HepG2 (cell line): Measurements from ENCODE around the gene EXPH5. TPM values are rescaled to one million over a fixed set of nuclear protein-coding genes. Genes with fewer than 3 reads are reported as not detected.

ENCODE experiments used
- ATAC-seq: fragments of 200-7000 bp; cut with Tn5 transposase; 3 replicates; pipeline ENCODE4 v1.9.1; 2020; ENCODE audit warnings: mild to moderate bottlenecking, moderate library complexity
- BruUV-seq: library from RNA; stranded (reverse); fragments of 400-500 nt; replicated peaks from 2 replicates; lab custom pipeline; 2021; lab: Mats Ljungman, UMichigan
- CTCF ChIA-PET: fragments of 300-600 bp; formaldehyde crosslinking; extraction: SDS; loops from one replicate; lab custom pipeline; 2021; ENCODE audit warnings: low total read pairs, inconsistent platforms, low intra/inter-chr PET ratio; lab: Yijun Ruan, JAX
- POLR2A ChIA-PET: fragments of 350-600 bp; sonication (Branson Sonifier 250); formaldehyde crosslinking; loops from one replicate; lab custom pipeline; 2020; ENCODE audit warnings: antibody characterized with exemption, inconsistent platforms; lab: Yijun Ruan, JAX
- DNase-seq: peaks from one replicate; pipeline ENCODE4 v3.0.0-alpha.2; 2015; ENCODE audit warnings: low spot score
- FAIRE-seq: peaks from 3 replicates; lab custom pipeline; 2011; peaks lifted over from hg19 to GRCh38; lab: Jason Lieb, UNC
- H2AFZ ChIP-seq: one replicate; pipeline ENCODE4 v1.6.1; 2011; ENCODE audit warnings: low read length, inconsistent platforms
- H3K27ac ChIP-seq: fragments of 300-600 bp; 3 replicates; pipeline ENCODE4 v1.8.0; 2011; ENCODE audit warnings: mixed run types, mild to moderate bottlenecking, mixed read lengths, low read length, inconsistent platforms; ENCODE audit not compliant: insufficient read depth; ENCODE audit errors: extremely low read length
- H3K27me3 ChIP-seq, 2 experiments: fragments of 200-600 bp in 1 of 2; 2 replicates in 1 of 2; 3 replicates in 1 of 2; pipeline versions ENCODE4 v1.6.0 to v1.8.0; 2011; ENCODE audit warnings: low read length in 2 of 2, mild to moderate bottlenecking in 2 of 2, moderate library complexity in 2 of 2, inconsistent platforms in 1 of 2; ENCODE audit not compliant: insufficient read depth in 2 of 2, control insufficient read depth in 1 of 2
- H3K36me3 ChIP-seq, 2 experiments: fragments of 200-600 bp in 1 of 2; replicated peaks in 1 of 2; 2 replicates in 1 of 2; 3 replicates in 1 of 2; pipeline versions ENCODE4 v1.5.1 to v1.8.0; 2011; ENCODE audit warnings: low read length in 2 of 2, inconsistent platforms in 1 of 2; ENCODE audit not compliant: insufficient read depth in 2 of 2, control insufficient read depth in 1 of 2
- H3K4me1 ChIP-seq: 2 replicates; pipeline ENCODE4 v1.5.1; 2012; ENCODE audit warnings: low read length, inconsistent platforms; ENCODE audit not compliant: insufficient read depth
- H3K4me2 ChIP-seq: 2 replicates; pipeline ENCODE4 v1.6.0; 2011; ENCODE audit warnings: low read depth, low read length, inconsistent platforms
- H3K4me3 ChIP-seq, 3 experiments: fragments of 200-600 bp in 1 of 3; sonication (generic), shearing (Covaris generic) in 1 of 3; replicated peaks in 1 of 3; 2 replicates each; pipeline ENCODE4 v1.5.1; 2011 to 2016; ENCODE audit warnings: low read length in 3 of 3, inconsistent platforms in 2 of 3, low read depth in 2 of 3, mild to moderate bottlenecking in 2 of 3, control low read depth in 1 of 3, mixed read lengths in 1 of 3; ENCODE audit not compliant: insufficient read depth in 1 of 3
- H3K79me2 ChIP-seq: one replicate; pipeline ENCODE4 v1.6.1; 2011; ENCODE audit warnings: low read length, inconsistent platforms; ENCODE audit not compliant: insufficient read depth
- H3K9ac ChIP-seq: 2 replicates; pipeline ENCODE4 v1.6.0; 2011; ENCODE audit warnings: mild to moderate bottlenecking, low read depth, low read length, inconsistent platforms; ENCODE audit not compliant: insufficient read depth
- H3K9me3 ChIP-seq: 2 replicates; pipeline ENCODE4 v1.5.1; 2012; ENCODE audit warnings: mild to moderate bottlenecking, low read length
- H4K20me1 ChIP-seq: 2 replicates; pipeline ENCODE4 v1.6.0; 2011; ENCODE audit warnings: inconsistent platforms, mild to moderate bottlenecking, low read length, moderate library complexity; ENCODE audit not compliant: insufficient read depth
- ASH2L ChIP-seq: fragments of 300-600, 200-600 bp; sonication (generic); IDR thresholded peaks from 2 replicates; pipeline ENCODE4 v1.7.0; 2017; ENCODE audit warnings: low read depth, mild to moderate bottlenecking, moderate library complexity, mixed read lengths, low read length; ENCODE audit not compliant: insufficient read length
- FOXK2 ChIP-seq: fragments of 450-650 bp; IDR thresholded peaks from 2 replicates; pipeline ENCODE4 v1.6.1; 2016
- PTBP1 ChIP-seq: fragments of 200-400 bp; formaldehyde crosslinking; IDR thresholded peaks from 2 replicates; pipeline ENCODE4 v1.6.1; 2018; ENCODE audit warnings: low read length, low read depth; ENCODE audit not compliant: poor library complexity, severe bottlenecking
- REXO4 ChIP-seq: sonication (generic); formaldehyde crosslinking; IDR thresholded peaks from 2 replicates; pipeline ENCODE4 v1.8.0; 2022; ENCODE audit warnings: missing genetic modification reagents, mild to moderate bottlenecking, borderline replicate concordance
- STAT5B ChIP-seq: sonication (generic); formaldehyde crosslinking; IDR thresholded peaks from 2 replicates; pipeline ENCODE4 v1.4.0; 2020; ENCODE audit warnings: missing genetic modification reagents
- ZNF850 ChIP-seq: sonication (generic); formaldehyde crosslinking; conservative IDR thresholded peaks from 2 replicates; pipeline ENCODE4 v1.9.0; 2021; ENCODE audit warnings: mild to moderate bottlenecking, missing genetic modification reagents
- ZNF878 ChIP-seq: sonication (generic); formaldehyde crosslinking; IDR thresholded peaks from 2 replicates; pipeline ENCODE4 v1.8.1; 2023; ENCODE audit warnings: mild to moderate bottlenecking, missing genetic modification reagents, moderate library complexity
- in situ Hi-C: cut with HindIII; loops from 2 replicates; pipeline ENCODE4 v1.10.0; 2017; ENCODE audit warnings: low pct_unique_long_range_greater_than_20kb; ENCODE audit not compliant: extremely low pct_ligation_motif_present
- intact Hi-C: fragments of 100-400 bp; cut with micrococcal nuclease; formaldehyde crosslinking; loops from one replicate; pipeline ENCODE4 v1.10.0; 2022; ENCODE audit not compliant: unreplicated experiment
- polyA plus RNA-seq, 8 experiments: library from polyadenylated mRNA; depleted of rRNA in 3 of 8; stranded (reverse) in 7 of 8; unstranded in 1 of 8; fragments of >200 nt; fragmentation: Illumina TruSeq in 4 of 8; extraction: Trizol in 4 of 8; gene quantifications; 2 replicates each; pipeline versions ENCODE4 v1.2.1 to v1.2.3, GENCODE V29; 2011 to 2016; ENCODE audit warnings: low read depth in 4 of 8, missing spikeins in 1 of 8, mixed read lengths in 1 of 8; ENCODE audit not compliant: insufficient read depth in 1 of 8
- total RNA-seq, 5 experiments: library from RNA; depleted of rRNA; stranded (reverse); fragments of >200 nt; fragmentation: Illumina TruSeq; extraction: Trizol; gene quantifications; 2 replicates each; pipeline ENCODE4 v1.2.3, GENCODE V29; 2016; ENCODE audit warnings: low read depth in 1 of 5
- TF ChIP-seq, protein P1 (sequence below), 2 experiments: fragments of 450-650 bp in 1 of 2; sonication (generic) in 1 of 2; formaldehyde crosslinking in 1 of 2; IDR thresholded peaks; 2 replicates each; pipeline versions ENCODE4 v1.6.1 to v1.8.0; 2016 to 2022; ENCODE audit warnings: antibody characterized with exemption in 1 of 2, mild to moderate bottlenecking in 1 of 2, missing genetic modification reagents in 1 of 2

The EXPH5 gene
- total and polyA plus RNA-seq, 2 of the 13 experiments (the other 11 are each of a cell fraction or from before 2014, with no cell fraction given): under 0.01 to 0.02 TPM

DNA sequence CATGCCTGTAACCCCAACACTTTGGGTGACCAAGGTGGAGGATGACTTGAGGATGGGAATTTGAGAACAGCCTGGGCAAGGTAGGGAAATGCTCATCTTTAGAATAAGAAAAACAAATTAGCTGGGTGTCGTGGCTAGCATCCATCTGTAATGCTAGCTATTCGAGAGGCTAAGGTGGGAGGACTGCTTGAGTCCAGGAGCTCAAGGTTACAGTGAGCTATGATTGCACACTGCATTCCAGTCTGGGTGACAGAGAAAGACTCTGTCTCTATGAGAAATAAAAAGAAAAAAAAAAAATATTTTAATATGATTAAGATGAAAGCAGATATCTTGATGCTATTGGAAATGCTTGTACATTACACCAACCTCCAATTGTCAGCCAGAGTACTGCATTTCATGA is 42.7 kb upstream of the EXPH5 start (continued):
- TF ChIP-seq STAT5B: no peak

GRCh38 chr11:108635106-108635505 is 41.5 kb upstream of the EXPH5 start:
- FAIRE-seq: no peak
- POLR2A ChIA-PET: no interaction called here
- in situ Hi-C loops (no loop called here), intact Hi-C loops (loop anchor here (5.0 kb wide), 1 partner anchor 138 kb away; the partner anchor contains the start of gene POGLUT3)
- no peaks in the 10 kb centered on the region for H3K36me3 ChIP-seq
- no peak overlapping the region for H3K27ac ChIP-seq
- no peaks in the 10 kb centered on the region for H3K9me3 ChIP-seq
- no peak overlapping the region for H3K4me3 ChIP-seq
- H3K27me3 ChIP-seq: no peaks in the 10 kb centered on the region
- TF ChIP-seq REXO4 (CRISPR knock-in tag) (no peak), ZNF850 (CRISPR knock-in tag) (no peak), ZNF878 (CRISPR knock-in tag) (no peak), PTBP1 (no peak), FOXK2 (no peak), ASH2L (no peak)
- TF ChIP-seq, protein P1, sequence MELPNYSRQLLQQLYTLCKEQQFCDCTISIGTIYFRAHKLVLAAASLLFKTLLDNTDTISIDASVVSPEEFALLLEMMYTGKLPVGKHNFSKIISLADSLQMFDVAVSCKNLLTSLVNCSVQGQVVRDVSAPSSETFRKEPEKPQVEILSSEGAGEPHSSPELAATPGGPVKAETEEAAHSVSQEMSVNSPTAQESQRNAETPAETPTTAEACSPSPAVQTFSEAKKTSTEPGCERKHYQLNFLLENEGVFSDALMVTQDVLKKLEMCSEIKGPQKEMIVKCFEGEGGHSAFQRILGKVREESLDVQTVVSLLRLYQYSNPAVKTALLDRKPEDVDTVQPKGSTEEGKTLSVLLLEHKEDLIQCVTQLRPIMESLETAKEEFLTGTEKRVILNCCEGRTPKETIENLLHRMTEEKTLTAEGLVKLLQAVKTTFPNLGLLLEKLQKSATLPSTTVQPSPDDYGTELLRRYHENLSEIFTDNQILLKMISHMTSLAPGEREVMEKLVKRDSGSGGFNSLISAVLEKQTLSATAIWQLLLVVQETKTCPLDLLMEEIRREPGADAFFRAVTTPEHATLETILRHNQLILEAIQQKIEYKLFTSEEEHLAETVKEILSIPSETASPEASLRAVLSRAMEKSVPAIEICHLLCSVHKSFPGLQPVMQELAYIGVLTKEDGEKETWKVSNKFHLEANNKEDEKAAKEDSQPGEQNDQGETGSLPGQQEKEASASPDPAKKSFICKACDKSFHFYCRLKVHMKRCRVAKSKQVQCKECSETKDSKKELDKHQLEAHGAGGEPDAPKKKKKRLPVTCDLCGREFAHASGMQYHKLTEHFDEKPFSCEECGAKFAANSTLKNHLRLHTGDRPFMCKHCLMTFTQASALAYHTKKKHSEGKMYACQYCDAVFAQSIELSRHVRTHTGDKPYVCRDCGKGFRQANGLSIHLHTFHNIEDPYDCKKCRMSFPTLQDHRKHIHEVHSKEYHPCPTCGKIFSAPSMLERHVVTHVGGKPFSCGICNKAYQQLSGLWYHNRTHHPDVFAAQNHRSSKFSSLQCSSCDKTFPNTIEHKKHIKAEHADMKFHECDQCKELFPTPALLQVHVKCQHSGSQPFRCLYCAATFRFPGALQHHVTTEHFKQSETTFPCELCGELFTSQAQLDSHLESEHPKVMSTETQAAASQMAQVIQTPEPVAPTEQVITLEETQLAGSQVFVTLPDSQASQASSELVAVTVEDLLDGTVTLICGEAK (IDR thresholded peaks at IDR 0.05): no peak
- TF ChIP-seq, protein P1 (CRISPR knock-in tag; IDR thresholded peaks at IDR 0.05): no peak
- H3K79me2 ChIP-seq: no peaks in the 10 kb centered on the region
- CTCF ChIA-PET: no interaction called here
- BruUV-seq: no TSS peak
- H3K4me2 ChIP-seq: no peak overlapping the region
- no peak for ATAC-seq
- no peak overlapping the region for H3K9ac ChIP-seq
- no peaks in the 10 kb centered on the region for H4K20me1 ChIP-seq
- no peak overlapping the region for H2AFZ ChIP-seq
- peaks cover 7% of the 10 kb centered on the region; the same call in 1 of the 2 replicates for H3K4me1 ChIP-seq
- DNase-seq: no peak
